Measurements from ENCODE around the gene NR2E1. TPM values are rescaled to one million over a fixed set of nuclear protein-coding genes. Genes with fewer than 3 reads are reported as not detected.

NR2E1 gene
- total and polyA plus RNA-seq, 2 of the 13 experiments (the other 11 are each of a cell fraction or from before 2014, with no cell fraction given): not detected

DNA sequence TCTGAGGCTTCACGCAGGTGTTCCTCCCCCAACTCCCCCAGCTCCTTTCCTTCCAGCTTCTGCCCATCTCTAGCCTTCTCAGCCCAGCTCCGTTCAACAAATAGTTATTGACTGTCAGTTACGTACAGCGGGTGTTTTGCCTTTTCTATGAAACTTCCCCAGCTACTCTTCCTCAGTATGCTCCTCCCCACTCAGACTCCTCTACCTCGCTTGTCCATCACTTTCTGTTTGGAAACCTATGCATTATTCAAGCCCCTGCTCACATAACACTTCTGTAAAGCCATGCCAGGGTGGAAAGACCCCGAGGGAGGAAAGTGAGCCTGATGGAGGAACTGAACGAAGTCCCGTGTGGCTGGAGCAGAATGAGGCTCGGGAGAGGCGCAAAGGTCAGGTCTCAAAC is 44.2 kb upstream of the NR2E1 start:
- ATAC-seq (no peak), FAIRE-seq (no peak), DNase-seq (ENCODE audit: low spot score) (no peak)
- Histone ChIP-seq H3K4me3 (replicated peaks in 1 of 3; ENCODE audit: insufficient read depth in 1 of 3, low read depth in 2 of 3, low read length in 3 of 3) (no peak overlapping the region), H3K27me3 (ENCODE audit: control insufficient read depth in 1 of 2, insufficient read depth in 2 of 2, low read length in 2 of 2) (peaks cover 5 to 71% of the 10 kb centered on the region in 2 experiments), H3K4me1 (ENCODE audit: insufficient read depth, low read length) (peaks cover 27% of the 10 kb centered on the region), H3K9me3 (ENCODE audit: low read length) (no peaks in the 10 kb centered on the region), H3K36me3 (replicated peaks in 1 of 2; ENCODE audit: control insufficient read depth in 1 of 2, insufficient read depth in 2 of 2, low read length in 2 of 2) (no peaks in the 10 kb centered on the region), H3K27ac (ENCODE audit: extremely low read length, insufficient read depth, low read length) (no peak overlapping the region), H4K20me1 (ENCODE audit: insufficient read depth, low read length) (no peaks in the 10 kb centered on the region), H3K79me2 (ENCODE audit: insufficient read depth, low read length) (no peaks in the 10 kb centered on the region), H2AFZ (ENCODE audit: low read length) (no peak overlapping the region), H3K9ac (ENCODE audit: insufficient read depth, low read depth, low read length) (no peak overlapping the region), H3K4me2 (ENCODE audit: low read depth, low read length) (no peak overlapping the region)
- ChIA-PET CTCF (ENCODE audit: low intra/inter-chr PET ratio, low total read pairs) (no interaction called here), POLR2A (no interaction called here)
- TF ChIP-seq FOXA1 (IDR thresholded peaks at IDR 0.05) (no peak), FOXA1 (CRISPR knock-in tag; IDR thresholded peaks at IDR 0.05) (no peak), CBFB (CRISPR knock-in tag; IDR thresholded peaks at IDR 0.05) (no peak)
- BruUV-seq (replicated peaks): no TSS peak
- WGBS (ENCODE audit: low lambda C conversion rate): 31% methylated on average over 10 of the region's 10 CpGs
- intact Hi-C loops (cut with micrococcal nuclease; ENCODE audit: unreplicated experiment) (no loop called here), in situ Hi-C loops (cut with HindIII; ENCODE audit: extremely low pct_ligation_motif_present, low pct_unique_long_range_greater_than_20kb) (no loop called here)

DNA sequence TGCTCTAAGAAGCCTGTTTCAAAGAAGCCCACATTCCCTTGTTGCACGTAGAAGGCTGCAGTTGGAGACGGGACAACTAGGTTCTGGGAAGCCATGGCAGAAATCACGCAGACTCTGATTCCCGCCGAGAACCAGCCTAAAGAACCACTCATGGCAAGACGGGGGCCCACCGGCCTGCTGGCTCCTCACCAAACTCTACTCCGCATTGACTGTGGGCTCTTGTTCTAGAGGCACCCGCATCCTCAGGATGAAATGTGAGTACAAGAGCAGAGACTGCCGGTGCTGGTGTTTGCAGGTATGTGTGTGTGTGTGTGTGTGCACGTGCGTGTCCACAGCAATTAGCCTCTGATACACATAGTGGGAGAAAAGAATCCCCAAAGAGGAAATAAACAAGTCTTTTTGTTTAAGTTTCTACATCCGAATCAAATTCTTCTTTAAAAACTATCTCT is 42.3 kb upstream of the NR2E1 start:
- Histone ChIP-seq H3K36me3 (replicated peaks in 1 of 2; ENCODE audit: control insufficient read depth in 1 of 2, insufficient read depth in 2 of 2, low read length in 2 of 2) (no peaks in the 10 kb centered on the region), H3K79me2 (ENCODE audit: insufficient read depth, low read length) (no peaks in the 10 kb centered on the region), H2AFZ (ENCODE audit: low read length) (no peak overlapping the region), H3K4me2 (ENCODE audit: low read depth, low read length) (no peak overlapping the region), H4K20me1 (ENCODE audit: insufficient read depth, low read length) (no peaks in the 10 kb centered on the region), H3K27me3 (ENCODE audit: control insufficient read depth in 1 of 2, insufficient read depth in 2 of 2, low read length in 2 of 2) (peaks cover 4 to 54% of the 10 kb centered on the region in 2 experiments; a peak in 4 of 5 replicates), H3K9me3 (ENCODE audit: low read length) (no peaks in the 10 kb centered on the region), H3K4me3 (replicated peaks in 1 of 3; ENCODE audit: insufficient read depth in 1 of 3, low read depth in 2 of 3, low read length in 3 of 3) (no peak overlapping the region), H3K27ac (ENCODE audit: extremely low read length, insufficient read depth, low read length) (no peak overlapping the region), H3K9ac (ENCODE audit: insufficient read depth, low read depth, low read length) (no peak overlapping the region), H3K4me1 (ENCODE audit: insufficient read depth, low read length) (peaks cover 40% of the 10 kb centered on the region)
- DNase-seq (ENCODE audit: low spot score) (no peak), FAIRE-seq (no peak), ATAC-seq (no peak; the same call in 2 of the 3 replicates)
- POLR2A ChIA-PET: no interaction called here
- TF ChIP-seq BHLHE40 (IDR thresholded peaks at IDR 0.05; ENCODE audit: low read length): peak; percentile 76
- TF ChIP-seq ZKSCAN5 (CRISPR knock-in tag; IDR thresholded peaks at IDR 0.05): no peak
- CTCF ChIA-PET (ENCODE audit: low intra/inter-chr PET ratio, low total read pairs): no interaction called here
- in situ Hi-C loops (cut with HindIII; ENCODE audit: extremely low pct_ligation_motif_present, low pct_unique_long_range_greater_than_20kb) (no loop called here), intact Hi-C loops (cut with micrococcal nuclease; ENCODE audit: unreplicated experiment) (no loop called here)
- 18% methylated on average over 7 of the region's 13 CpGs for WGBS (ENCODE audit: low lambda C conversion rate)
- no TSS peak for BruUV-seq (replicated peaks)
